GM19240 (cell line): ENCODE measurements around the gene ADARB2.
"Not testable (repeated sequence)": the region's sequence is repeated elsewhere in the genome, so short reads cannot be mapped to it uniquely, and the experiment has no call there.

Experiments used
- DNase-seq: peaks from one replicate; pipeline ENCODE4 v3.0.0; 2011; ENCODE audit warnings: low spot score; ENCODE audit not compliant: insufficient read length

ADARB2 gene

GRCh38 chr10:1616701-1617100 lies 120.6 kb downstream of the ADARB2 start:
- not testable (repeated sequence) for DNase-seq

GRCh38 chr10:1615186-1615954 lies 122.0 kb downstream of the ADARB2 start:
- DNase-seq: no peak

GRCh38 chr10:1613511-1613910 lies 123.8 kb downstream of the ADARB2 start:
- no peak for DNase-seq

GRCh38 chr10:1612908-1613307 lies 124.4 kb downstream of the ADARB2 start:
- DNase-seq: no peak

- DNase-seq: no peak
Measured at GRCh38 chr10:1611936-1612550, 125.3 kb downstream of the ADARB2 start.

GRCh38 chr10:1610986-1611770 lies 126.1 kb downstream of the ADARB2 start:
- no peak for DNase-seq

GRCh38 chr10:1609648-1609970 lies 127.7 kb downstream of the ADARB2 start:
- DNase-seq: no peak

- DNase-seq: no peak
Measured at GRCh38 chr10:1608851-1609647, 128.3 kb downstream of the ADARB2 start.

GRCh38 chr10:1608408-1608807 lies 128.9 kb downstream of the ADARB2 start:
- DNase-seq: no peak

GRCh38 chr10:1607466-1607865 lies 129.9 kb downstream of the ADARB2 start:
- DNase-seq: no peak

- DNase-seq: no peak
Measured at GRCh38 chr10:1605999-1606940, 131.1 kb downstream of the ADARB2 start.

- no peak for DNase-seq
Measured at GRCh38 chr10:1605121-1605520, 132.2 kb downstream of the ADARB2 start.

- no peak for DNase-seq
Measured at GRCh38 chr10:1604246-1604645, 133.1 kb downstream of the ADARB2 start.

- DNase-seq: no peak
Measured at GRCh38 chr10:1603181-1603580, 134.1 kb downstream of the ADARB2 start.

GRCh38 chr10:1602037-1602484 lies 135.3 kb downstream of the ADARB2 start:
- no peak for DNase-seq

- DNase-seq: no peak
Measured at GRCh38 chr10:1601406-1601805, 135.9 kb downstream of the ADARB2 start.

GRCh38 chr10:1600861-1601260 lies 136.5 kb downstream of the ADARB2 start:
- DNase-seq: no peak

- no peak for DNase-seq
Measured at GRCh38 chr10:1598393-1599153, 138.8 kb downstream of the ADARB2 start.

GRCh38 chr10:1597370-1598146 lies 139.8 kb downstream of the ADARB2 start:
- no peak for DNase-seq
